Transverse colon (tissue), 4 donors: Measurements from ENCODE around the gene PKP3.

Source experiments
- POLR2A ChIP-seq: fragments of 450-650 bp; IDR thresholded peaks from one replicate; pipeline ENCODE4 v1.6.1; 2016; ENCODE audit warnings: antibody characterized with exemption, mild to moderate bottlenecking, moderate library complexity
- POLR2AphosphoS5 ChIP-seq, 3 donors: sonication (generic); formaldehyde crosslinking; IDR thresholded peaks; one replicate each; pipeline ENCODE4 v1.6.1; 2016; ENCODE audit warnings: antibody characterized with exemption in 3 of 3
- TF ChIP-seq, protein P1 (sequence below), 5 experiments: fragments of 200-600 bp in 3 of 5; fragments of 450-650 bp in 2 of 5; sonication (generic) in 3 of 5; IDR thresholded peaks; 1 replicate in 2 of 5; 2 replicates in 3 of 5; pipeline ENCODE4 v1.5.1; 2016 to 2017; ENCODE audit warnings: antibody characterized with exemption in 5 of 5, inconsistent platforms in 3 of 5, mild to moderate bottlenecking in 2 of 5, moderate library complexity in 1 of 5

DNA sequence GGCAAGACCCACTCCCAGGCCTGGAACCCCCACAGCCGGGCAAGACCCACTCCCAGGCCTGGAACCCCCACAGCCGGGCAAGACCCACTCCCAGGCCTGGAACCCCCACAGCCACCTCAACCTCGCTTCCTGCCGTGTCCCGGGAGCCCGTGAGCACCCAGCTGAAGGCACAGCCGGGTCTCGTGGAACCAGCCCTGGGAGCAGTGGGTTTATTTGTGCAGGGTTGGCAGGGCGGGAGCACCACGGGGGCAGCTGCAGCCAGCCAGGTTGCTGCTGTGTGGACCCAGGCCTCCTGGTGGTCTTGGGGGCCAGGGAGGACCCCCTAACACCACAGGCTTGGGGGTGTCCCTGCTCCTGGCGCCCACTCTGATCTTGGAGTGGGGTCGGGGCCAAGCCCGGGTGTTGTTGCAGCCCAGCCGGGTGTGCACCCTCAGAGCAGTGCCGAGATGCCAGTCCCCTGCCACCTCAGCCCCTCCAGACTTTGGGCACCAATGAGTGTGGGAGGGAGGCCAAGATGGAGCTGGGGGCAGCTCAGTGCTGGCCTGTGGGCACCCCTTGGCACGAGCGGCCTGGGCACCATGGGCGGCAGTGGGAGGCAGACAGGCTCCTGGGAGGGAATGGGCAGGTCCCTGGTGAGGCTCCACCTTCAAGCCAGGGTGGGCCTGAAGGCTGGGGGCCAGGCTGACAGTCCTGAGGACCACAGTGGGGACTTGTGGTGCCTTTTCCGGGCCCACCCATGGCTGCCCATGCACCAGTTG, 8.2 kb upstream of the PKP3 start:
- TF ChIP-seq, protein P1, sequence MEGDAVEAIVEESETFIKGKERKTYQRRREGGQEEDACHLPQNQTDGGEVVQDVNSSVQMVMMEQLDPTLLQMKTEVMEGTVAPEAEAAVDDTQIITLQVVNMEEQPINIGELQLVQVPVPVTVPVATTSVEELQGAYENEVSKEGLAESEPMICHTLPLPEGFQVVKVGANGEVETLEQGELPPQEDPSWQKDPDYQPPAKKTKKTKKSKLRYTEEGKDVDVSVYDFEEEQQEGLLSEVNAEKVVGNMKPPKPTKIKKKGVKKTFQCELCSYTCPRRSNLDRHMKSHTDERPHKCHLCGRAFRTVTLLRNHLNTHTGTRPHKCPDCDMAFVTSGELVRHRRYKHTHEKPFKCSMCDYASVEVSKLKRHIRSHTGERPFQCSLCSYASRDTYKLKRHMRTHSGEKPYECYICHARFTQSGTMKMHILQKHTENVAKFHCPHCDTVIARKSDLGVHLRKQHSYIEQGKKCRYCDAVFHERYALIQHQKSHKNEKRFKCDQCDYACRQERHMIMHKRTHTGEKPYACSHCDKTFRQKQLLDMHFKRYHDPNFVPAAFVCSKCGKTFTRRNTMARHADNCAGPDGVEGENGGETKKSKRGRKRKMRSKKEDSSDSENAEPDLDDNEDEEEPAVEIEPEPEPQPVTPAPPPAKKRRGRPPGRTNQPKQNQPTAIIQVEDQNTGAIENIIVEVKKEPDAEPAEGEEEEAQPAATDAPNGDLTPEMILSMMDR (IDR thresholded peaks at IDR 0.05), result no peak
- no peak for TF ChIP-seq POLR2AphosphoS5 (IDR thresholded peaks at IDR 0.05)
- no peak for TF ChIP-seq POLR2A
